ENCODE measurements around the gene CADPS. TPM values are rescaled to one million over a fixed set of nuclear protein-coding genes. Genes with fewer than 3 reads are reported as not detected.

CADPS gene
- polyA plus RNA-seq, 1 donor from 2014 or later, result 118 TPM

- H3K9me3 ChIP-seq (ENCODE audit: low read length), result no peaks in the 10 kb centered on the region
- H3F3A ChIP-seq (ENCODE audit: insufficient read depth, low read length, poor library complexity, severe bottlenecking), result no peaks in the 10 kb centered on the region
- no peak overlapping the region for H3K4me2 ChIP-seq (ENCODE audit: low read length)
- H3K79me2 ChIP-seq (replicated peaks; ENCODE audit: insufficient read depth, low read length), result no peaks in the 10 kb centered on the region
- no peak for TF ChIP-seq POLR2AphosphoS5 (IDR thresholded peaks at IDR 0.05)
- TF ChIP-seq SMC3 (conservative IDR thresholded peaks at IDR 0.05; ENCODE audit: poor library complexity), result no peak
- no peak for TF ChIP-seq RAD21 (conservative IDR thresholded peaks at IDR 0.05)
- no peak for TF ChIP-seq REST (IDR thresholded peaks at IDR 0.05; ENCODE audit: borderline replicate concordance)
- no peak for TF ChIP-seq EZH2 (IDR thresholded peaks at IDR 0.05; ENCODE audit: borderline replicate concordance, insufficient read depth, low read length, poor library complexity, severe bottlenecking)
- TF ChIP-seq TAF1 (IDR thresholded peaks at IDR 0.05; ENCODE audit: low read depth), result no peak
- TF ChIP-seq MXI1 (conservative IDR thresholded peaks at IDR 0.05; ENCODE audit: poor library complexity, severe bottlenecking), result no peak
- TF ChIP-seq CTCF (IDR thresholded peaks at IDR 0.05; ENCODE audit: poor library complexity, severe bottlenecking), result no peak
- no peak for TF ChIP-seq EP300 (conservative IDR thresholded peaks at IDR 0.05; ENCODE audit: poor library complexity, severe bottlenecking)
- H3K27me3 ChIP-seq (ENCODE audit: insufficient read depth, low read depth, low read length), result no peaks in the 10 kb centered on the region
- H2AFZ ChIP-seq (ENCODE audit: low read depth, low read length), result no peak overlapping the region
- H4K20me1 ChIP-seq (ENCODE audit: insufficient read depth), result no peaks in the 10 kb centered on the region
- H3K9ac ChIP-seq (ENCODE audit: low read length), result no peak overlapping the region
- no peak overlapping the region for H3K27ac ChIP-seq (ENCODE audit: low read length)
- H3K36me3 ChIP-seq (ENCODE audit: insufficient read depth, low read length), result peaks cover 6% of the 10 kb centered on the region
- H3K4me3 ChIP-seq (ENCODE audit: low read length), result no peak overlapping the region
- no peaks in the 10 kb centered on the region for H3K9me2 ChIP-seq (ENCODE audit: insufficient read depth, low read length)
These were observed 307.9 kb downstream of the CADPS start for GRCh38 chr3:62567097-62568021.

- Histone ChIP-seq H3K4me2 (ENCODE audit: low read length) (no peak overlapping the region), H3K9me3 (ENCODE audit: low read length) (no peaks in the 10 kb centered on the region), H3K9ac (ENCODE audit: low read length) (no peak overlapping the region), H3K36me3 (ENCODE audit: insufficient read depth, low read length) (peaks cover 6% of the 10 kb centered on the region), H3K79me2 (replicated peaks; ENCODE audit: insufficient read depth, low read length) (no peaks in the 10 kb centered on the region), H3K27me3 (ENCODE audit: insufficient read depth, low read depth, low read length) (no peaks in the 10 kb centered on the region), H3F3A (ENCODE audit: insufficient read depth, low read length, poor library complexity, severe bottlenecking) (no peaks in the 10 kb centered on the region), H3K27ac (ENCODE audit: low read length) (no peak overlapping the region), H2AFZ (ENCODE audit: low read depth, low read length) (no peak overlapping the region), H3K9me2 (ENCODE audit: insufficient read depth, low read length) (no peaks in the 10 kb centered on the region), H3K4me3 (ENCODE audit: low read length) (no peak overlapping the region), H4K20me1 (ENCODE audit: insufficient read depth) (no peaks in the 10 kb centered on the region)
- TF ChIP-seq POLR2AphosphoS5 (IDR thresholded peaks at IDR 0.05), result no peak
- no peak for TF ChIP-seq EP300 (conservative IDR thresholded peaks at IDR 0.05; ENCODE audit: poor library complexity, severe bottlenecking)
- no peak for TF ChIP-seq RAD21 (conservative IDR thresholded peaks at IDR 0.05)
- no peak for TF ChIP-seq MXI1 (conservative IDR thresholded peaks at IDR 0.05; ENCODE audit: poor library complexity, severe bottlenecking)
- no peak for TF ChIP-seq SMC3 (conservative IDR thresholded peaks at IDR 0.05; ENCODE audit: poor library complexity)
- TF ChIP-seq REST (IDR thresholded peaks at IDR 0.05; ENCODE audit: borderline replicate concordance), result no peak
- no peak for TF ChIP-seq TAF1 (IDR thresholded peaks at IDR 0.05; ENCODE audit: low read depth)
- no peak for TF ChIP-seq CTCF (IDR thresholded peaks at IDR 0.05; ENCODE audit: poor library complexity, severe bottlenecking)
- no peak for TF ChIP-seq EZH2 (IDR thresholded peaks at IDR 0.05; ENCODE audit: borderline replicate concordance, insufficient read depth, low read length, poor library complexity, severe bottlenecking)
These were observed 309.1 kb downstream of the CADPS start for GRCh38 chr3:62566022-62566557.

Measured in neural cell (in vitro differentiated cells).